RWPE2 (cell line): ENCODE measurements around the gene MST1.

Experiments used
- ATAC-seq: fragments of 200-7000 bp; cut with Tn5 transposase; 3 replicates; pipeline ENCODE4 v1.9.1; 2021; ENCODE audit warnings: low read depth
- DNase-seq: peaks from one replicate; pipeline ENCODE4 v3.0.0-alpha.2; 2020; ENCODE audit warnings: low spot score
- H3K27ac ChIP-seq: fragments of 450-650 bp; 2 replicates; pipeline ENCODE4 v1.5.1; 2017; ENCODE audit warnings: mild to moderate bottlenecking; ENCODE audit not compliant: poor library complexity, severe bottlenecking
- H3K27me3 ChIP-seq: fragments of 250-450 bp; sonication (Bioruptor Pico); 2 replicates; pipeline ENCODE4 v1.5.1; 2021; ENCODE audit warnings: mild to moderate bottlenecking, moderate library complexity; ENCODE audit not compliant: insufficient read depth, poor library complexity, severe bottlenecking
- H3K36me3 ChIP-seq: fragments of 250-450 bp; sonication (Bioruptor Pico); 2 replicates; pipeline ENCODE4 v1.5.1; 2020; ENCODE audit warnings: low read depth, mild to moderate bottlenecking, moderate library complexity
- H3K4me1 ChIP-seq: fragments of 250-450 bp; sonication (Bioruptor Pico); 2 replicates; pipeline ENCODE4 v1.5.1; 2021; ENCODE audit warnings: mild to moderate bottlenecking, moderate library complexity; ENCODE audit not compliant: insufficient read depth, poor library complexity, severe bottlenecking
- H3K4me3 ChIP-seq: fragments of 250-450 bp; sonication (Bioruptor Pico); 2 replicates; pipeline ENCODE4 v1.5.1; 2021; ENCODE audit warnings: mild to moderate bottlenecking, moderate library complexity; ENCODE audit not compliant: severe bottlenecking
- H3K9me3 ChIP-seq: fragments of 250-450 bp; sonication (Bioruptor Pico); 2 replicates; pipeline ENCODE4 v1.5.1; 2021; ENCODE audit warnings: mild to moderate bottlenecking, moderate library complexity; ENCODE audit not compliant: severe bottlenecking
- TF ChIP-seq, protein P1 (sequence below): fragments of 450-650 bp; IDR thresholded peaks from one replicate; pipeline ENCODE4 v1.5.1; 2017; ENCODE audit warnings: mild to moderate bottlenecking, moderate library complexity; ENCODE audit not compliant: poor library complexity, severe bottlenecking

Gene MST1

GRCh38 chr3:49707113-49707480, 17.8 kb upstream of the MST1 start:
- ATAC-seq, result no peak
- no peak for DNase-seq
- no peak overlapping the region for H3K4me3 ChIP-seq
- H3K9me3 ChIP-seq, result no peaks in the 10 kb centered on the region
- H3K4me1 ChIP-seq, result no peaks in the 10 kb centered on the region
- peaks cover 12% of the 10 kb centered on the region for H3K36me3 ChIP-seq
- TF ChIP-seq, protein P1, sequence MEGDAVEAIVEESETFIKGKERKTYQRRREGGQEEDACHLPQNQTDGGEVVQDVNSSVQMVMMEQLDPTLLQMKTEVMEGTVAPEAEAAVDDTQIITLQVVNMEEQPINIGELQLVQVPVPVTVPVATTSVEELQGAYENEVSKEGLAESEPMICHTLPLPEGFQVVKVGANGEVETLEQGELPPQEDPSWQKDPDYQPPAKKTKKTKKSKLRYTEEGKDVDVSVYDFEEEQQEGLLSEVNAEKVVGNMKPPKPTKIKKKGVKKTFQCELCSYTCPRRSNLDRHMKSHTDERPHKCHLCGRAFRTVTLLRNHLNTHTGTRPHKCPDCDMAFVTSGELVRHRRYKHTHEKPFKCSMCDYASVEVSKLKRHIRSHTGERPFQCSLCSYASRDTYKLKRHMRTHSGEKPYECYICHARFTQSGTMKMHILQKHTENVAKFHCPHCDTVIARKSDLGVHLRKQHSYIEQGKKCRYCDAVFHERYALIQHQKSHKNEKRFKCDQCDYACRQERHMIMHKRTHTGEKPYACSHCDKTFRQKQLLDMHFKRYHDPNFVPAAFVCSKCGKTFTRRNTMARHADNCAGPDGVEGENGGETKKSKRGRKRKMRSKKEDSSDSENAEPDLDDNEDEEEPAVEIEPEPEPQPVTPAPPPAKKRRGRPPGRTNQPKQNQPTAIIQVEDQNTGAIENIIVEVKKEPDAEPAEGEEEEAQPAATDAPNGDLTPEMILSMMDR, result no peak
- H3K27ac ChIP-seq, result no peak overlapping the region
- no peaks in the 10 kb centered on the region for H3K27me3 ChIP-seq

DNA sequence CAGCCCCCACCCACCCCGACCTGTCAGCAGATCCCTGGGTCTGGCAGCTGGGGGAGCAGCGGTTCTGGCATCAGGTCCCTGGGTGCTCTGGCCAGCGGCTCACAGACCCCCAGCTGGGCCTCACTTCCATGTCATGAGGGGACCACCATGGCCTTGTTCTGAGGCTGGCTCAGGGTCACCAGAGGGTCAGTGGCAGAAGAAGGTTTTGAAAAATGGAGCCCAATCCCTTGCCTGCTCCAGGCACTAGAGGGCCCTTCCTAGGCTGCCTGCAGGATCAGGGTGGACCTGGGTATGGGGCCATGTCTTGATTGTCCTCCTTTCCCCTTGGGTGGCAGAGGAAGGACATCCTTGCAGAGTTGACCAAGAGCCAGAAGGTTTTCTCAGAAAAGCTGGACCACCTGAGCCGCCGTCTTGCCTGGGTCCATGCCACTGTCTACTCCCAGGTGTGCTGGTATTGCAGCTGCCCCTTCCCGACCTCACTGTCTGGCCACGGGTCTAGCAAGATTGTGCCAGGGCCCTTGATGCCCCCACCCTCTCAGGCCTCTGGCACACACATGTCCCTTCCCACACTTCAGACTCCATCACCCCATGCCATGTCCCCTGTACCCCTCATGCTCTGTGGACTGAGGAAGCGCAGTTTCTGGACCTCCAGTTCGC, 17.3 kb upstream of the MST1 start:
- no peak for ATAC-seq
- H3K36me3 ChIP-seq, result peaks cover 12% of the 10 kb centered on the region
- H3K27ac ChIP-seq, result no peak overlapping the region
- no peaks in the 10 kb centered on the region for H3K4me1 ChIP-seq
- H3K9me3 ChIP-seq, result no peaks in the 10 kb centered on the region
- no peak for DNase-seq
- H3K27me3 ChIP-seq, result no peaks in the 10 kb centered on the region
- no peak overlapping the region for H3K4me3 ChIP-seq
- TF ChIP-seq, protein P1, result no peak

DNA sequence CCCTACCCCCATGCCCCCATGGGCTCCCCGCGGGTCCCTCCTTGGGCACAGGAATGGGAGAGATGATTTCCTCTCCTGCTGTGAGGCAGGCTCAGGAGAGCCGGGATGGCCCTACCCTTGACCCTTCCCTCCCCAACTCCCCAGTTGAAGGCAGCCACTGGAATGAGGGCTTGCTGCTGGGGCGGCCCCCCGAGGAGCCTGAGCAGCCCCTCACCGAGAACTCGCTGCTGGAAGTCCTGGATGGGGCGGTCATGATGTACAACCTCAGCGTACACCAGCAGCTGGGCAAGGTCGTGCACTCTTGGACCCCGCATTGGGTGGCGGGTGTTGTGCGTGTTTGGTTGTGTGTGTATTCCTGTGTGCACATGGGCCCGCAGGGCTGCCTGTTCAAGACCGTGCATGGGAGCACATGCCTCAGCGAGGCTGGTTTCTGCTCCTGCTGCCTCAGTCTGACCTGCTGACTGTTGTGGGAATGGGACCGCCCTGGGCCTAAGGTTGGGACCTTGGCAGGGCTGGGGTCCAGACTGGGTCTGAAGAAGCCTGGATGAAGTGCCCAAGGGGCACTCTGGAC, 16.2 kb upstream of the MST1 start:
- Histone ChIP-seq H3K27ac (no peak overlapping the region), H3K36me3 (peaks cover 12% of the 10 kb centered on the region), H3K27me3 (no peaks in the 10 kb centered on the region), H3K4me1 (no peaks in the 10 kb centered on the region), H3K9me3 (no peaks in the 10 kb centered on the region), H3K4me3 (no peak overlapping the region)
- TF ChIP-seq, protein P1, result no peak
- ATAC-seq (no peak), DNase-seq (no peak)

DNA sequence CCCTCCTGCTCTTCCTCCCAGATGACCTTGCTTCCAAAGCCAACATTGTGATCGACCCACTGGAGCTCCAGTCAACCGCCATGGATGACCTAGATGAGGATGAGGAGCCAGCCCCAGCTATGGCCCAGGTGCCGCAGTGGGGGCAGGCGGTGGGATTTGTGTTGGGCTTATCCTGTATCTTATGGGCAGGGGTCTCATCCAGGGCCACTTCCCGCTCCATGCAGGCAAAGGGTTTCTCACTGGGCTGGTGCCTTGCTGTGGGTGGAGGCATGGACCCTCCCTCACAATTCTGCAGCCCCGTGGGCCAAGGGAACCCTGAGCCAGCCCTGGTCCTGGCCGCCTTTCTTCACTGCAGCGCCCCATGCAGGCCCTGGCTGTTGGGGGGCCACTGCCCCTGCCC, 15.4 kb upstream of the MST1 start:
- no peak for ATAC-seq

GRCh38 chr3:49703956-49704355, 14.7 kb upstream of the MST1 start:
- DNase-seq (no peak), ATAC-seq (no peak)
- no peak overlapping the region for H3K27ac ChIP-seq
- H3K4me3 ChIP-seq, result no peak overlapping the region
- H3K4me1 ChIP-seq, result no peaks in the 10 kb centered on the region
- H3K36me3 ChIP-seq, result peaks cover 12% of the 10 kb centered on the region
- H3K27me3 ChIP-seq, result no peaks in the 10 kb centered on the region
- H3K9me3 ChIP-seq, result no peaks in the 10 kb centered on the region
- TF ChIP-seq, protein P1, result no peak

More for the DNA sequence above, 15.4 kb upstream of the MST1 start:
- Histone ChIP-seq H3K4me1 (no peaks in the 10 kb centered on the region), H3K36me3 (peaks cover 12% of the 10 kb centered on the region), H3K27me3 (no peaks in the 10 kb centered on the region), H3K9me3 (no peaks in the 10 kb centered on the region), H3K27ac (no peak overlapping the region), H3K4me3 (no peak overlapping the region)
- DNase-seq, result no peak
- TF ChIP-seq, protein P1, result no peak
